GM12801 (cell line): ENCODE measurements around the gene OAS1.

ENCODE experiments used
- TF ChIP-seq, protein P1 (sequence below): IDR thresholded peaks from one replicate; pipeline ENCODE4 v1.5.1; 2011; ENCODE audit warnings: control low read depth; ENCODE audit not compliant: insufficient read length; ENCODE audit errors: extremely low read depth

Gene OAS1

GRCh38 chr12:112913038-112913688 is 6.4 kb downstream of the OAS1 start:
- TF ChIP-seq, protein P1, sequence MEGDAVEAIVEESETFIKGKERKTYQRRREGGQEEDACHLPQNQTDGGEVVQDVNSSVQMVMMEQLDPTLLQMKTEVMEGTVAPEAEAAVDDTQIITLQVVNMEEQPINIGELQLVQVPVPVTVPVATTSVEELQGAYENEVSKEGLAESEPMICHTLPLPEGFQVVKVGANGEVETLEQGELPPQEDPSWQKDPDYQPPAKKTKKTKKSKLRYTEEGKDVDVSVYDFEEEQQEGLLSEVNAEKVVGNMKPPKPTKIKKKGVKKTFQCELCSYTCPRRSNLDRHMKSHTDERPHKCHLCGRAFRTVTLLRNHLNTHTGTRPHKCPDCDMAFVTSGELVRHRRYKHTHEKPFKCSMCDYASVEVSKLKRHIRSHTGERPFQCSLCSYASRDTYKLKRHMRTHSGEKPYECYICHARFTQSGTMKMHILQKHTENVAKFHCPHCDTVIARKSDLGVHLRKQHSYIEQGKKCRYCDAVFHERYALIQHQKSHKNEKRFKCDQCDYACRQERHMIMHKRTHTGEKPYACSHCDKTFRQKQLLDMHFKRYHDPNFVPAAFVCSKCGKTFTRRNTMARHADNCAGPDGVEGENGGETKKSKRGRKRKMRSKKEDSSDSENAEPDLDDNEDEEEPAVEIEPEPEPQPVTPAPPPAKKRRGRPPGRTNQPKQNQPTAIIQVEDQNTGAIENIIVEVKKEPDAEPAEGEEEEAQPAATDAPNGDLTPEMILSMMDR = no peak

DNA sequence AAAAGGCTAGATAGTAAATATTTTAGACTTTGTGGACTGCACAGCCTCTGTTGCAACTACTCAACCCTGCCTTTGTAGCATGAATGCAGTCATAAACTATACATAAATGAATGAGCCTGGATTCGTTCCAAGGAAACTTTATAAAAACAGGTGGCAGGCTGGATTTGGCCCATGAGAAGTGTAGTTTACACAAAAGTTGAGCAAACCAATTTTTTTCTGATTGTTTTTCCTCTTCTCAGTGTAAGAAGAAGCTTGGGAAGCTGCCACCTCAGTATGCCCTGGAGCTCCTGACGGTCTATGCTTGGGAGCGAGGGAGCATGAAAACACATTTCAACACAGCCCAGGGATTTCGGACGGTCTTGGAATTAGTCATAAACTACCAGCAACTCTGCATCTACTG is 9.5 kb downstream of the OAS1 start:
- TF ChIP-seq, protein P1 = no peak

- TF ChIP-seq, protein P1 = no peak
Measured at GRCh38 chr12:112919121-112919520, 12.4 kb downstream of the OAS1 start.

- TF ChIP-seq, protein P1 = no peak
Measured at GRCh38 chr12:112924986-112925385, 18.2 kb downstream of the OAS1 start.

DNA sequence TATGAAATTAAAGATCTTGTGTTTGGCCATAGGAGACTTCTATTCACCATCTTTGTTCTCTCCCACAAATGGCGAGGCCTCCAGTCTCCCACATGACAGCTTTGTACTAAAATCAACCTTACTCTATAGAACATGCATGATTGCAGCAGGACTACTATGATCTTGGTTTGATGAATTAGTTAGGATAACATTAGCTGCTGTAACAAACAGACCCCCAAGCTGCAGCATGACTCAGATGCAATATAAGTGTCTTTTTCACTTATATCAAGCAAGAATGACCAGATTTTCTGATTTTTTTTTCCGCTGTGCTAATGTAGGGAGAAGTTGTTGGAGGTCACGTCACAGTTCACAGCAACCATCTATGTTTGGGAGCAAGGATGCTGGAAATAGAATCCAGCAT is 20.7 kb downstream of the OAS1 start:
- TF ChIP-seq, protein P1 = no peak

DNA sequence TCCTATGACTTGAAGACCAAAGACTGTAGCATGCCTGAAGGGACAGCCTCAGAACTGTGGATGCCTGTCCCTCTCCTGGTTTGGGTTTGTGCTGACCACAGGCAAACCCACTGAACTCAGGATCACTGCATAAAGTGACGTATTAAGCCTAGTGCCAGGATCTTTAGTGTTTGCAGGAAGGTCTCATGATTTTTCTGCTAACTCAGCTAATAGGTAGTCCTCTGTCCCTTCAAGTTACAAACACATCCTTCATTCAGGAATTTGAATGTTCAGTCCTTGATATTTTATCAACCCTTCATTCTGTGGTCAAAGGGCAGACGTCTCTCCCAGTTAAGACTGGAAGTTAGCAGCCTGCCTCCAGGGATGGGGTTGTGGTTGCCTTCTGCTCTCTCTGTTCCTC is 21.2 kb downstream of the OAS1 start:
- TF ChIP-seq, protein P1 = no peak

DNA sequence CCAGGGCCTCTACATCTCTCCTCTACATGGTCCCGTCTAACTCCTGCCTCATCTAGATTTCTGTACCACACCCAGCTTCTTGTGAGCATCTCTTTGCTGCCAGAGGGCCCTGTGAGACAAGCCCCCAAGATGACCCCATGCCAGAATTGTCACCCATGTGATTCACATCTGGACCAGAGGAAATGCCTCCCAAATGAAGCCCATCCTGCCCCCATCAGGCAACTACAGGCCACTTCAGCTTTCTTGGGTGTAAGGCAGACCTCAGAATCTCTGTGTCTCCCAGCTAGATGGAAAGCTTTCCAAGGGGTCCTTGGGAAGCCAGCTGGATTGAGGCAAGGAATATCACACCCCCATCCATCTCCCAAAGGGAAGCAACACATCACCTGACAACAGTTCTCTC is 22.2 kb downstream of the OAS1 start:
- TF ChIP-seq, protein P1 = no peak
